HG02970 (cell line): ENCODE results near the gene TSC22D3.
"Not testable (repeated sequence)": the region's sequence is repeated elsewhere in the genome, so short reads cannot be mapped to it uniquely, and the experiment has no call there.

Experiments used
- ATAC-seq: cut with Tn5 transposase; IDR thresholded peaks from one replicate; pipeline ENCODE4 v1.9.1; 2021; ENCODE audit warnings: mild to moderate bottlenecking, moderate library complexity, moderate number of reproducible peaks; ENCODE audit not compliant: unreplicated experiment, low FRiP score

TSC22D3 gene

GRCh38 chrX:107775734-107776511, at the start of gene TSC22D3:
TSC22D3 (minus strand) TSS chrX:107775787; CDS start chrX:107775419, 368 bp downstream.
- peak; percentile 59 for ATAC-seq

DNA sequence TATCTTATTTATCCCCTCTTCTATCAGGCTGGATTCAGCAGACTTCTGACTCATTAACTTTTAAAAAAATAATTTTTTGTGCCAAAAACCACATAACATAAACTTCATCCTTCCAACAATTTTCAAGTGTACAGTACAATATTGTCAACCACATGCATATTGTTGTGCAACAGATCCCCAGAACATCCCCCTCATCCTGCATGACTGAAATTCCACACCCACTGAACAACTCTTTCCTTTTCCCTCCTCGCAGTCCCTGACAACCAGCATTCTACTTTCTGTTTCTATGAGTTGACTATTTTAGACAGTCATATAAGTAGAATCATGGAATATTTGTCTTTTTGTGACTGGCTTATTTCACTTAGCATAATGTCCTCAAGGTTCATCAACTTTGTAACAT, 47.9 kb upstream of the TSC22D3 start:
- no peak for ATAC-seq

DNA sequence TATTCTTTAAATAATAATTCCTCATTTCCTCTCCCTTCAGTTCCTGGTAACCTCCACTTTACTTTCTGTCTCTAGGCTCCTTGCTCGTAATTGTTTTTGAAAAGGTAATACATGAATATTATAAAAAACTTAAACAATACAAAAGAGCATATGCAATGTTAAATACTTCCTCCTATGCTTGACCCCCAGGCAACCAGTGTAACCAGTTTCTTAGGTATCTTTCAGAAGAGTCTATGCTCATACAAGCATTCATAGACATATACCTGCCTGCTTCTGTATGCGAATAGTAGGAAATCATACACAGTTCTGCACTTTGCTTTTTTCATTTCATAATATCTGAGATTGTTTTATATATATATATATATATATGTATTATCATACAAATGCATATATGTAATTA, 47.5 kb upstream of the TSC22D3 start:
- ATAC-seq, result no peak

DNA sequence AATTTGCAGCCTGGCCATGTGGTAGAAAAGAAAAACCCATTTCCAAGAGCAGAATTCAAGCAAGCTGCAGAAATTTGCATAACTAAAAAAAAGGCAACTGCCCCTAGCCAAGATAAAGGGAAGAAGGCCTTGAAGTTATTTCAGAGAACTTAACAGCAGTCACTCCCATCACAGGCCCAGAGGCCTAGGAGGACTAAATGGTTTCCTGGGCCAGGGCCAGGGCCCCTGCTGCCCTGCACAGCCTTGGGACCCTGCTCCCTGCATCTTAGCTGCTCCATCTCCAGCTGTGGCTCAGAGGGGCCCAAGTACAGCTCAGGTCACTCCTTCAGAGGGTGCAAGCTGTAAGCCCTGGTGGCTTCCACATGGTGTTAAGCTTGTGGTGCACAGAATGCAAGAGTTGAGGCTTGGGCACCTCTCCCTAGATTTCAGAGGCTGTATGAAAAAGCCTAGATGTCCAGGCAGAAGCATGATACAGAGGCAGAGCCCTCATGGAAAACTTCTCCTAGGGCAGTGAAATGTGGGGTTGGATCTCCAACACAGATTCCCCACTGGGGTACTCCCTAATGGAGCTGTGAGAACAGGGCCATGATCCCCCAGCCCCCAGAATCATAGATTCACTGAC, 43.4 kb upstream of the TSC22D3 start:
- ATAC-seq, result no peak

DNA sequence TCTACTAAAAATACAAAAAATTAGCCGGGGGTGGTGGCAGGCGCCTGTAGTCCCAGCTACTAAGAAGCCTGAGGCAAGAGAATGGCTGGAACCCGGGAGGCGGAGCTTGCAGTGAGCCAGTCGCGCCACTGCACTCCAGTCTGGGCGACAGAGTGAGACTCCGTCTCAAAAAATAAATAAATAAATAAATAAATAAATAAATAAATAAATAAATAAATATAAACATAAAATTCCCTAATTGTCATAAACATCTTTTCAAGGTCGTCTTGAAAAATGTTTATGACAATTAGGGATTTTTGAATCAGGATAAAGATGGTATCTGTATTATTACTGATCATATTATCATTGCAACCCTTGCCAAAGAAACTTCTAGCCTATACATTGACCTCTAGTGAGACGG, 34.5 kb upstream of the TSC22D3 start:
- ATAC-seq, result not testable (repeated sequence)

GRCh38 chrX:107805179-107805578, 29.6 kb upstream of the TSC22D3 start:
- ATAC-seq, result no peak

DNA sequence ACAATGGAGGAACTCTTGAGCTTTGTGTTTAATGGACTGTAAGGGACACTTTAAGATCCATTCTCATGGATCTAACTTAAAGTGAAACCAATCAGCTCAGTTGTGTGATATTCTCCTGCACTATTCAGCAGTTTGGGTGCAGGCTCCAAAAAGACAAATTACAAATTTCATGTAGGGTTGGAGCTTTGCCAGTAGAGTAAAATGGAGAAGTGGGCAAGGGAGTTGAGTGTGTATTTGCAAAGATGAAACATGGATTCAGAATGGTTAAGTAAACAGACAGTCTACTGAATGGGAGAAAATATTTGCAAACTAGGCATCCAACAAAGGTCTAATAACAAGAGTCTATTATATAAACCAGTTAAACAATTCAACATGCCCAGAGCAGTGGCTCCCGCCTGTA, 28.8 kb upstream of the TSC22D3 start:
- ATAC-seq, result no peak

GRCh38 chrX:107787827-107788226, 12.2 kb upstream of the TSC22D3 start:
- ATAC-seq, result no peak

DNA sequence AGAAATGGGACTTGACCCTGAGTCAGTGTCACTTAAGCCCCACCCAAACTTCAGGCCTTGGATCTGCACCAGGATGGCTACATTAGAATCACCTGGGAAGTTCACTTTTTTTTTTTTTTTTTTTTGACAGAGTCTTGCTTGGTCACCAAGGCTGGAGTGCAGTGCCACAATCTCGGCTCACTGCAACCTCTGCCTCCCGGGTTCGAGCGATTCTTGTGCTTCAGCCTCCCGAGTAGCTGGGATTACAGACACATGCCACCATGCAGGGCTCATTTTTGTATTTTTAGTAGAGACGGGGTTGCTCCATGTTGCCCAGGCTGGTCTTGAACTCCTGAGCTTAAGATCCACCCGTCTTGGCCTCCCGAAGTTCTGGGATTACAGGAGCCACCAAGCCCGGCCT, 4.9 kb upstream of the TSC22D3 start:
- ATAC-seq, result no peak

GRCh38 chrX:107777536-107777832, 1.9 kb upstream of the TSC22D3 start, which contains the start of gene NCBP2L:
NCBP2L (plus strand) TSS chrX:107777733; CDS start chrX:107794221, 16,488 bp downstream.
- no peak for ATAC-seq

DNA sequence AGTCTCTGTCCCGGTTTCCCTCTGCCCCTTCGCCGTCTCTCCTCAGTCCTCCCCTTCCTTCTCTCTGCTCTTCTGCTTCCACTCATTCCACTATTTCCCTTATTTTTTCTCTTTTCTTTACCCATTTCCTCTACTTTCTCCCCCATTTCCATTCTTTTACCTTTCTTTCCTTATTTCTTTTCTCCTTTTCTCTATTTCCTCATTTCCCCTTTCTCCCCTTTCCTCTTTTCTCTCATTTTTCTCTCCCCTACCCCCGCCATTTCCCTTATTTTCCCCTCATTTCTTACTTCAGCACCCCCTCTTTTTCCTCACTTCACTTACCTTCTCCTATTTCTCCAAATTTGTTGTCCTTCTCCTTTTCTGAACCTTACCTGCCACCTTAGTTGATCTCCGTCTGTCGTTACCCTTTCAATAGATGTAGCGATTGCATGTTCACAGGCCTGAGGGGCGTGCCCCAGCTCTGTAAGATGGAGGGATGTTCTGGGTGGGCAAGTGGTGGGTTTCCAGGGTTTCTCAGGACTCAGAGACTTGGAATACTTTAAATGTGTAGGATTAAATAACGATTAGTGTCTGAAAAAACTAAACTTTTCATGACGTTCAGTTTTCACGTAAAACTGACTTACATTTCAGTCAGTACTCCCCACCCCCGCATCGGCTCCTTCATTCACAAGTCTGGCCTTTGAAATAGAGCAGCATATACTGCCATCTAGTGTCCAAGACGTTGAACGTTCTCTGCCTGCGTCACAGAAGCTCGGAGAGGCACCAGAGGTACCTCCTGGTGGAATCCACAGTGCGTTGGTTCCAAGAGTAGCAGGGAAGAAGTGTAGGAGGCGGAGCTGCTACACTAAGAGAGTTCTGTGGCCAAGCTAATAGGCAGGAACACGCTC, 1.3 kb upstream of the TSC22D3 start:
- peak; percentile 55 for ATAC-seq

GRCh38 chrX:107775000-107775733, 420 bp downstream of the TSC22D3 start:
- no peak for ATAC-seq

- no peak for ATAC-seq
These were observed 1.6 kb downstream of the TSC22D3 start for GRCh38 chrX:107773906-107774435.

- no peak for ATAC-seq
These were observed 2.4 kb downstream of the TSC22D3 start for GRCh38 chrX:107773206-107773605.

GRCh38 chrX:107769581-107770317, 5.8 kb downstream of the TSC22D3 start:
- no peak for ATAC-seq

DNA sequence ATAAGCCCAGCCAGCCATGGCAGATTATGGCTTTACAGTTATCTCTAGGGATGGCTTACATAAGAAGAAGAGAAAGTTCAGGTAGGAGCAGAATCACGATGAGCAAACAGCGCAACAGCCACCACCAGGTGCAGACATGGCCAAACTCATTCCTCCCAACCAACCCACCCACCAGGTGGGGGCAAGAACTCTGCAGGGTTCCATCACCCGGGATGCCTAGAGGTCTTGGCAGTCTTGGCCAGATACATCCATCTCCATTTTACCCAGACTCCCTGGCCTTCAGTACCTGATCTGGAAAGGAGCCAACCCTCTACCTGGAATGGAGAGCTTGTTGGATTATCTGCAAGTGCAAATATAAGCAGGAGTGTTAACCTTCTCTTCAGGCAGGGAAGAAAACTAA, 7.5 kb downstream of the TSC22D3 start:
- ATAC-seq, result no peak

- ATAC-seq, result no peak
These were observed 9.0 kb downstream of the TSC22D3 start for GRCh38 chrX:107766470-107767150.

DNA sequence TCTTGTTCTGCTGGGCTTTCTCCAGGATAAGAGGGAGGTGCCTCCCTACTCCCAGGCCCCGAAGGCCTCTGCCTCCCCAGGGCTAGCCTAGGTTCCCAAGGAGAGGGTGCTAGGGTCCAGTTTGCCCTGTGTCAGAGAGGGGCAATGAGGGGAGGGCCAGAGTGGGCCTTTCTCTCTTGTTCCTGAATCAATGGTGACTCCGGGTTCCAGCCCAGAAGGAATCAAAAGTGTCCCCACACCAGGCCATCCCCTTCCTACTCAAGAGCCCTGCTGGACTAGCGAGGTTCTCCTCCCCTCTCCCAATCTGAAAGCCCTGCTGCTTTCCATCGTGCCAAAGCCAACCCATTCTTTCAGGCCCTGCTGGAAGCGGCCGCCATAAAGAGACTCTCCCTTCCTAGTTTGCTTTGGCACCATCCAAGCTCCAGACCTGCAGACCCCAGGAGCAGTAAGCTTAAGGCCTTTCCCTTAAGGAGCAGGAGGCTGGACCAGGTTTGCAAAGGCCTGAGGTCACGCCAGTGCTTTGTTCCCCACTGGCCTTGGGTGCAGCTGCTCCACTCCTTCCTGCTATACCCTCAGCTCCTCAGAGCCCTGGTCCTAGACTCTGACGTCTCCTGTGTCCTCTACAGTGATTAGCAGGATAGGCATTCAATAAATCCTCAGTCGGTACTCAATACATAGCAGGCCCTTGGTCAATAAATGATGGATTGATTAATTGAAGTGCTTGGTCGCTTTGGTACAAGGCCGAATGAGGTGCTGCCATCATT, 10.6 kb downstream of the TSC22D3 start:
- ATAC-seq, result no peak
